Endothelial cell of umbilical vein (primary cell): ENCODE results near the gene MDN1. TPM values are rescaled to one million over a fixed set of nuclear protein-coding genes. Genes with fewer than 3 reads are reported as not detected.

Experiments used
- BruUV-seq: library from RNA; stranded (reverse); fragments of 400-500 nt; replicated peaks from 2 replicates; lab custom pipeline; 2021; lab: Mats Ljungman, UMichigan
- CTCF ChIA-PET: fragments of 300-600, 350-600 bp; sonication (Branson Sonifier 250); formaldehyde crosslinking; loops from one replicate; lab custom pipeline; 2021; ENCODE audit warnings: antibody characterized with exemption, inconsistent platforms; lab: Charles Lee
- POLR2A ChIA-PET: fragments of 300-600, 350-600 bp; sonication (Branson Sonifier 250); formaldehyde crosslinking; loops from one replicate; lab custom pipeline; 2021; ENCODE audit warnings: antibody characterized with exemption, inconsistent platforms; lab: Charles Lee
- DNase-seq: peaks from one replicate; pipeline ENCODE4 v3.0.0-alpha.2; 2011; ENCODE audit warnings: low read depth, low spot score
- FAIRE-seq: peaks from 2 replicates; lab custom pipeline; 2011; peaks lifted over from hg19 to GRCh38; lab: Jason Lieb, UNC
- H2AFZ ChIP-seq: 2 replicates; pipeline ENCODE4 v1.6.0; 2012; ENCODE audit warnings: low read depth, low read length, control low read depth, inconsistent platforms
- H3K27ac ChIP-seq: 2 replicates; pipeline ENCODE4 v1.5.1; 2011; ENCODE audit warnings: low read depth, mild to moderate bottlenecking, control low read depth, low read length, moderate library complexity; ENCODE audit not compliant: insufficient read depth
- H3K27me3 ChIP-seq, 2 experiments: 2 replicates each; pipeline versions ENCODE4 v1.6.0 to v1.6.1; 2011; ENCODE audit warnings: low read length in 2 of 2, mixed read lengths in 1 of 2; ENCODE audit not compliant: control insufficient read depth in 2 of 2, insufficient read depth in 2 of 2
- H3K36me3 ChIP-seq, 2 experiments: 2 replicates in 1 of 2; 3 replicates in 1 of 2; pipeline ENCODE4 v1.5.1; 2011; ENCODE audit warnings: low read length in 2 of 2, mild to moderate bottlenecking in 1 of 2, moderate library complexity in 1 of 2; ENCODE audit not compliant: control insufficient read depth in 2 of 2, insufficient read depth in 2 of 2; ENCODE audit errors: extremely low read depth in 1 of 2
- H3K4me1 ChIP-seq: 3 replicates; pipeline ENCODE4 v1.5.1; 2011; ENCODE audit warnings: mild to moderate bottlenecking, low read length; ENCODE audit not compliant: control insufficient read depth, insufficient read depth; ENCODE audit errors: extremely low read depth
- H3K4me2 ChIP-seq: 2 replicates; pipeline ENCODE4 v1.6.1; 2011; ENCODE audit warnings: low read length, control low read depth, mixed read lengths; ENCODE audit not compliant: insufficient read depth
- H3K4me3 ChIP-seq, 3 experiments: fragments of 200-600 bp in 1 of 3; sonication (generic), shearing (Covaris generic) in 1 of 3; replicated peaks in 1 of 3; 2 replicates each; pipeline ENCODE4 v1.5.1; 2011 to 2016; ENCODE audit warnings: control low read depth in 3 of 3, low read length in 3 of 3, mild to moderate bottlenecking in 2 of 3, inconsistent platforms in 1 of 3, low read depth in 1 of 3, moderate library complexity in 1 of 3; ENCODE audit not compliant: insufficient read depth in 1 of 3
- H3K79me2 ChIP-seq: 2 replicates; pipeline ENCODE4 v1.6.0; 2012; ENCODE audit warnings: low read length, inconsistent platforms; ENCODE audit not compliant: control insufficient read depth, insufficient read depth
- H3K9ac ChIP-seq: replicated peaks from 2 replicates; pipeline ENCODE3; 2011; ENCODE audit warnings: low read length, control low read depth; ENCODE audit not compliant: insufficient read depth; ENCODE audit errors: extremely low read depth
- H3K9me1 ChIP-seq: replicated peaks from 3 replicates; pipeline ENCODE4 v1.6.0; 2011; ENCODE audit warnings: mild to moderate bottlenecking, low read length; ENCODE audit not compliant: control insufficient read depth, insufficient read depth; ENCODE audit errors: extremely low read depth
- H3K9me3 ChIP-seq: replicated peaks from 2 replicates; pipeline ENCODE4 v1.5.1; 2012; ENCODE audit warnings: low read length, inconsistent platforms; ENCODE audit not compliant: control insufficient read depth, insufficient read depth
- H4K20me1 ChIP-seq: replicated peaks from 2 replicates; pipeline ENCODE3; 2011; ENCODE audit warnings: mild to moderate bottlenecking, low read length; ENCODE audit not compliant: control insufficient read depth, insufficient read depth; ENCODE audit errors: extremely low read depth
- CTCF ChIP-seq, 2 donors: IDR thresholded peaks; 1 replicate in 1 of 2; 2 replicates in 1 of 2; pipeline ENCODE4 v1.5.1; 2011; ENCODE audit warnings: low read length in 2 of 2, mild to moderate bottlenecking in 2 of 2, moderate library complexity in 2 of 2, control low read depth in 1 of 2, inconsistent platforms in 1 of 2, low read depth in 1 of 2; ENCODE audit not compliant: insufficient read depth in 1 of 2; ENCODE audit errors: extremely low read depth in 1 of 2
- EZH2 ChIP-seq: IDR thresholded peaks from 2 replicates; pipeline ENCODE4 v1.6.1; 2012; ENCODE audit warnings: borderline replicate concordance, low read depth, mild to moderate bottlenecking, moderate library complexity, low read length, inconsistent platforms; ENCODE audit not compliant: severe bottlenecking
- FOS ChIP-seq: IDR thresholded peaks from 2 replicates; pipeline ENCODE4 v1.6.1; 2011; ENCODE audit warnings: mild to moderate bottlenecking, low read length, moderate library complexity, borderline replicate concordance; ENCODE audit not compliant: insufficient read depth
- GATA2 ChIP-seq: IDR thresholded peaks from 2 replicates; pipeline ENCODE4 v1.7.0; 2011; ENCODE audit warnings: low read depth, mild to moderate bottlenecking, moderate library complexity, mixed read lengths, low read length; ENCODE audit not compliant: insufficient read length, insufficient read depth
- JUN ChIP-seq: IDR thresholded peaks from 2 replicates; pipeline ENCODE4 v1.6.1; 2011; ENCODE audit warnings: borderline replicate concordance, low read depth; ENCODE audit not compliant: insufficient read length, insufficient read depth
- MAX ChIP-seq: IDR thresholded peaks from 2 replicates; pipeline ENCODE4 v1.6.1; 2011; ENCODE audit not compliant: insufficient read depth, insufficient read length
- MYC ChIP-seq: IDR thresholded peaks from one replicate; pipeline ENCODE4 v1.6.1; 2011; ENCODE audit warnings: mild to moderate bottlenecking, low read depth, low read length
- POLR2A ChIP-seq: IDR thresholded peaks from 2 replicates; pipeline ENCODE4 v1.6.1; 2012; ENCODE audit warnings: low read depth, mild to moderate bottlenecking, control low read depth, low read length
- POLR2AphosphoS5 ChIP-seq: IDR thresholded peaks from 2 replicates; pipeline ENCODE4 v1.6.1; 2012; ENCODE audit warnings: low read depth, mild to moderate bottlenecking, control low read depth, low read length, moderate library complexity; ENCODE audit not compliant: insufficient read depth
- dilution Hi-C: fragments of 300-500 bp; cut with MboI; formaldehyde crosslinking; loops from one replicate; pipeline ENCODE4 v1.15.0; 2019; ENCODE audit warnings: low sequenced_read_pairs; ENCODE audit not compliant: extremely low pct_ligation_motif_present
- intact Hi-C: fragments of 100-400 bp; cut with micrococcal nuclease; formaldehyde crosslinking; loops from one replicate; pipeline ENCODE4 v1.10.0; 2022
- polyA plus RNA-seq, 4 experiments: library from polyadenylated mRNA; depleted of rRNA in 3 of 4; stranded (reverse) in 3 of 4; unstranded in 1 of 4; fragments of >200 nt; gene quantifications; 2 replicates each; pipeline versions ENCODE4 v1.2.1 to v1.2.3, GENCODE V29; 2011 to 2012; ENCODE audit warnings: missing spikeins in 1 of 4
- total RNA-seq: library from RNA; stranded (reverse); gene quantifications from 2 replicates; pipeline ENCODE4 v1.2.3, GENCODE V29; 2021

MDN1 gene
- total and polyA plus RNA-seq, 2 donors (not counting 3 experiments of a cell fraction or from before 2014, with no cell fraction given), result 9.2 to 39.6 TPM

- CTCF ChIA-PET, result no interaction called here
- no peaks in the 10 kb centered on the region for H3K9me1 ChIP-seq
- H3K9ac ChIP-seq, result no peak overlapping the region
- peaks cover 12 to 13% of the 10 kb centered on the region in 2 experiments for H3K36me3 ChIP-seq
- H3K27me3 ChIP-seq, result no peaks in the 10 kb centered on the region
- H3K4me1 ChIP-seq, result no peaks in the 10 kb centered on the region
- TF ChIP-seq GATA2 (no peak), POLR2AphosphoS5 (no peak), MAX (no peak), FOS (no peak), JUN (no peak), CTCF (IDR thresholded peaks at IDR 0.05; ENCODE audit: extremely low read depth in 1 of 2, insufficient read depth in 1 of 2, low read depth in 1 of 2, low read length in 2 of 2) (no peak), MYC (no peak), POLR2A (no peak), EZH2 (no peak)
- no peak overlapping the region for H3K4me3 ChIP-seq
- H3K9me3 ChIP-seq, result no peaks in the 10 kb centered on the region
- intact Hi-C loops, result no loop called here
- no peak for DNase-seq
- no TSS peak for BruUV-seq
- dilution Hi-C loops, result no loop called here
- H3K27ac ChIP-seq, result no peak overlapping the region
- no peaks in the 10 kb centered on the region for H4K20me1 ChIP-seq
- no peak overlapping the region for H2AFZ ChIP-seq
- no peak overlapping the region for H3K4me2 ChIP-seq
- POLR2A ChIA-PET, result no interaction called here
- no peaks in the 10 kb centered on the region for H3K79me2 ChIP-seq
- FAIRE-seq, result no peak
Measured at GRCh38 chr6:89729818-89730217, 89.8 kb downstream of the MDN1 start.
